Central memory CD8-positive, alpha-beta T cell (primary cell): Measurements from ENCODE around the gene OR7E24.
"Not testable (repeated sequence)": the region's sequence is repeated elsewhere in the genome, so short reads cannot be mapped to it uniquely, and the experiment has no call there.

Experiments
- ATAC-seq: fragments of 150-1000 bp; cut with Tn5 transposase; replicated peaks from 2 replicates; pipeline ENCODE4 v1.10.0; 2022; ENCODE audit warnings: mild to moderate bottlenecking, moderate FRiP score, moderate number of reproducible peaks; ENCODE audit not compliant: poor library complexity, severe bottlenecking; ENCODE audit errors: extremely low read depth
- DNase-seq, 2 donors: peaks; one replicate each; pipeline ENCODE4 v3.0.0; 2021; ENCODE audit warnings: low spot score in 2 of 2
- H3K27ac Mint-ChIP-seq: one replicate; pipeline ENCODE4 v1.8.0; 2022; ENCODE audit warnings: low read depth, mild to moderate bottlenecking, moderate library complexity, mixed read lengths
- H3K27me3 Mint-ChIP-seq: one replicate; pipeline ENCODE4 v1.8.0; 2022; ENCODE audit warnings: mixed read lengths
- H3K36me3 Mint-ChIP-seq: one replicate; pipeline ENCODE4 v1.8.0; 2022; ENCODE audit warnings: mild to moderate bottlenecking, moderate library complexity, mixed read lengths; ENCODE audit not compliant: insufficient read depth
- H3K4me1 Mint-ChIP-seq: one replicate; pipeline ENCODE4 v1.8.0; 2022; ENCODE audit warnings: mixed read lengths
- H3K4me3 Mint-ChIP-seq: one replicate; pipeline ENCODE4 v1.8.0; 2022; ENCODE audit warnings: mild to moderate bottlenecking, moderate library complexity, mixed read lengths
- H3K9me3 Mint-ChIP-seq: one replicate; pipeline ENCODE4 v1.8.0; 2022; ENCODE audit warnings: mixed read lengths

Gene OR7E24

GRCh38 chr19:9250630-9251029 lies at the start of gene OR7E24:
Gene OR7E24, plus strand, starts transcription at chr19:9250930. Its CDS starts 114 bp downstream, at chr19:9251044.
- ATAC-seq, result no peak
- no peak within 1 kb of the TSS for H3K27ac Mint-ChIP-seq
- no peaks in the 10 kb centered on the region for H3K36me3 Mint-ChIP-seq
- H3K9me3 Mint-ChIP-seq, result no peaks in the 10 kb centered on the region
- DNase-seq, result no peak
- H3K4me3 Mint-ChIP-seq, result no peak within 1 kb of the TSS
- H3K4me1 Mint-ChIP-seq, result no peaks in the 10 kb centered on the region
- peaks cover 41% of the 10 kb centered on the region for H3K27me3 Mint-ChIP-seq

GRCh38 chr19:9205501-9206113 lies 45.1 kb upstream of the OR7E24 start:
- Mint-ChIP-seq H3K27me3 (peaks cover 7% of the 10 kb centered on the region), H3K36me3 (no peaks in the 10 kb centered on the region), H3K27ac (no peak overlapping the region), H3K4me1 (peaks cover 5% of the 10 kb centered on the region), H3K4me3 (no peak overlapping the region), H3K9me3 (no peaks in the 10 kb centered on the region)
- peak; percentile 40 for ATAC-seq
- DNase-seq, result peak; percentile 33 to 41

- DNase-seq, result no peak
- Mint-ChIP-seq H3K27ac (no peak within 1 kb of the TSS), H3K4me3 (no peak within 1 kb of the TSS), H3K4me1 (no peaks in the 10 kb centered on the region), H3K27me3 (peaks cover 29% of the 10 kb centered on the region), H3K9me3 (peaks cover 7% of the 10 kb centered on the region), H3K36me3 (no peaks in the 10 kb centered on the region)
- no peak for ATAC-seq
These were observed 31.2 kb upstream of the OR7E24 start, which contains the start of gene OR7D4 for GRCh38 chr19:9219489-9219888. Gene OR7D4, minus strand, starts transcription at chr19:9219589. Its CDS starts 4,752 bp downstream, at chr19:9214837.

DNA sequence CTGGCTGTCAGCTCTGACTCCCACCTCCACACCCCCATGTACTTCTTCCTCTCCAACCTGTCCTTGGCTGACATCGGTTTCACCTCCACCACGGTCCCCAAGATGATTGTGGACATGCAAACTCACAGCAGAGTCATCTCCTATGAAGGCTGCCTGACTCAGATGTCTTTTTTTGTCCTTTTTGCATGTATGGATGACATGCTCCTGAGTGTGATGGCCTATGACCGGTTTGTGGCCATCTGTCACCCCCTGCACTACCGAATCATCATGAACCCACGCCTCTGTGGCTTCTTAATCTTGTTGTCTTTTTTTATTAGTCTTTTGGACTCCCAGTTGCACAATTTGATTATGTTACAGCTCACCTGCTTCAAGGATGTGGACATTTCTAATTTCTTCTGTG lies 506 bp downstream of the OR7E24 start:
- DNase-seq (no peak), ATAC-seq (no peak)
- H3K4me3 Mint-ChIP-seq, result no peak overlapping the region
- H3K9me3 Mint-ChIP-seq, result no peaks in the 10 kb centered on the region
- H3K36me3 Mint-ChIP-seq, result no peaks in the 10 kb centered on the region
- H3K4me1 Mint-ChIP-seq, result no peaks in the 10 kb centered on the region
- H3K27me3 Mint-ChIP-seq, result peaks cover 41% of the 10 kb centered on the region
- H3K27ac Mint-ChIP-seq, result no peak overlapping the region

DNA sequence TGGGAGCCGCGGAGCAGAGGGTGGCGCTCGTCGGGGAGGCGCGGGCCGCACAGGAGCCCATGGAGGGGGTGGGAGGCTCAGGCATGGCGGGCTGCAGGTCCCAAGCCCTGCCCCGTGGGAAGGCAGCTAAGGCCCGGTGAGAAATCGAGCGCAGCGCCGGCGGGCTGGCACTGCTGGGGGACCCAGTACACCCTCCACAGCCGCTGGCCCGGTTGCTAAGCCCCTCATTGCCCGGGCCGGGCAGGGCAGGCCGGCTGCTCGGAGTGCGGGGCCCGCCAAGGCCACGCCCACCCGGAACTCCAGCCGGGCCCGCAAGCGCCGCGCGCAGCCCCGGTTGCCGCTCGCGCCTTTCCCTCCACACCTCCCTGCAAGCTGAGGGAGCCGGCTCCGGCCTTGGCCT lies 32.8 kb downstream of the OR7E24 start:
- H3K4me3 Mint-ChIP-seq, result peak overlapping the region; percentile 37
- H3K36me3 Mint-ChIP-seq, ATAC-seq: not testable (repeated sequence)

DNA sequence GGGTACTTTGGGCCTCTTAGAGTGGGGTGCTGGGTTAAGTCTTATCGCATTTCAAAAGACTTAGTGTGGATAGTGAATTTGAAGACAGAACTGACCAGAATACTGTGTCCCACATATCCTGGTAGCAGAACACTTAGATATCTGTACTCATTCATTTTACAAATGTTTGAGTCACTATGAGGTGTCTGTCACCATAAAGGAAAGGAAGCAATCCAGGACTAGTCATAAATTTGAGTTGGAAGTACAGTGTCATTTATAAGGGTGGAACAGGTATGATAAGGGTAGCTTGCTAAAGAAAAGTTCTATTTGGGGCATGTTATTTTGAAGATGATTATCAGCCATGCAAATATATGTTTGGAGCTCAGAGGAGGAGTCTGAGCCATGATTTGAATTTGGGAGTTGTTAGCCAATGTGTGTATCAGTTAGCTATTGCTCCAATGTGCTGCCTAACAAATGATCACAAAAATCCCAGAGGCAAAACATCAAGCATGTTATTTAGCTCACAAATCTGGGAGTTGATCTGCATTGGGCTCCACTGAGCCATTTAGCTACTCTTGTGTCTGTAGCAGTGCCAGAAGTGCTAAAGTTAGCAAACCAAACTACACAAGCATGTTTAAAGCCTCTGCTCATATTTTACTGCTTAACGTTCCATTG lies 38.6 kb downstream of the OR7E24 start:
- Mint-ChIP-seq H3K4me1 (no peaks in the 10 kb centered on the region), H3K27me3 (no peaks in the 10 kb centered on the region), H3K27ac (no peak overlapping the region), H3K9me3 (peaks cover 32% of the 10 kb centered on the region), H3K36me3 (peaks cover 6% of the 10 kb centered on the region), H3K4me3 (no peak overlapping the region)
- no peak for DNase-seq
- ATAC-seq, result no peak

More for the DNA sequence above, 32.8 kb downstream of the OR7E24 start:
- peaks cover 24% of the 10 kb centered on the region for H3K27me3 Mint-ChIP-seq
- H3K9me3 Mint-ChIP-seq, result peaks cover 32% of the 10 kb centered on the region
- not testable (repeated sequence) for H3K27ac Mint-ChIP-seq, DNase-seq, H3K4me1 Mint-ChIP-seq

DNA sequence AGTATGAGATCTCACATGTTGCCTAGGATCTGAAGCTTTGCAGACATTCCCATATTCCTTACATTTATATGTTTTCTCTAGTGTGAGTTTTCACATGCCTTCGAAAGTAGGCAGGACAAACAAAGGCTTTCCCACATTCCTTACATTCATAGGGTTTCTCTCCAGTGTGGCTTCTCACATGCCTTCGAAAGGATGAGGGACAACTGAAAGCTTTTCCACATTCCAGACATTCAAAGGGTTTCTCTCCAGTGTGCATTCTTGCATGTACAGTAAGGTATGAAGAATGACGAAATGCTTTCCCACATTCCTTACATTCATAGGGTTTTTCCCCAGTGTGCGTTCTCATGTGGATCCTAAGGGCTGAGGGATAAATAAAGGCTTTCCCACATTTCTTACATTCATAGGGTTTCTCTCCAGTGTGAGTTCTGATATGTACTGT lies 44.7 kb downstream of the OR7E24 start:
- Mint-ChIP-seq H3K27ac (no peak overlapping the region), H3K4me1 (no peaks in the 10 kb centered on the region), H3K4me3 (no peak overlapping the region), H3K9me3 (peaks cover 31% of the 10 kb centered on the region), H3K27me3 (no peaks in the 10 kb centered on the region), H3K36me3 (peaks cover 35% of the 10 kb centered on the region)
- ATAC-seq, result no peak
- no peak for DNase-seq

GRCh38 chr19:9296336-9296735 lies 45.6 kb downstream of the OR7E24 start:
- H3K4me3 Mint-ChIP-seq, result no peak overlapping the region
- H3K36me3 Mint-ChIP-seq, result peaks cover 44% of the 10 kb centered on the region
- H3K27me3 Mint-ChIP-seq, result no peaks in the 10 kb centered on the region
- DNase-seq, result no peak
- H3K4me1 Mint-ChIP-seq, result peaks cover 5% of the 10 kb centered on the region
- ATAC-seq, result no peak
- H3K9me3 Mint-ChIP-seq, result peaks cover 38% of the 10 kb centered on the region
- H3K27ac Mint-ChIP-seq, result no peak overlapping the region
